PC-3 (cell line): ENCODE data around the gene LRP10. TPM values are rescaled to one million over a fixed set of nuclear protein-coding genes. Genes with fewer than 3 reads are reported as not detected.

Experiments
- ATAC-seq: fragments of 200-7000 bp; cut with Tn5 transposase; 2 replicates; pipeline ENCODE4 v1.9.1; 2020; ENCODE audit warnings: mild to moderate bottlenecking, moderate library complexity
- BruUV-seq: library from RNA; stranded (reverse); fragments of 400-500 nt; replicated peaks from 2 replicates; lab custom pipeline; 2021; lab: Mats Ljungman, UMichigan
- CTCF ChIA-PET: fragments of 300-600 bp; sonication (Branson Sonifier 250); formaldehyde crosslinking; loops from one replicate; lab custom pipeline; 2022; ENCODE audit warnings: antibody characterized with exemption; lab: Charles Lee
- POLR2A ChIA-PET: fragments of 300-600 bp; sonication (Branson Sonifier 250); formaldehyde crosslinking; loops from one replicate; lab custom pipeline; 2022; ENCODE audit warnings: antibody characterized with exemption; ENCODE audit not compliant: unreplicated experiment; lab: Charles Lee
- DNase-seq: peaks from one replicate; pipeline ENCODE4 v3.0.0-alpha.2; 2015
- H2AFZ ChIP-seq: fragments of 300-600 bp; sonication (generic); 2 replicates; pipeline ENCODE4 v1.6.0; 2016; ENCODE audit warnings: antibody characterized with exemption, low read length
- H3F3A ChIP-seq: fragments of 300-600 bp; sonication (generic); one replicate; pipeline ENCODE4 v1.6.0; 2017; ENCODE audit warnings: antibody characterized with exemption, low read length, control low read depth, mild to moderate bottlenecking; ENCODE audit not compliant: unreplicated experiment
- H3K27ac ChIP-seq: fragments of 300-600 bp; sonication (generic); 2 replicates; pipeline ENCODE4 v1.5.1; 2016; ENCODE audit warnings: mild to moderate bottlenecking, low read length
- H3K27me3 ChIP-seq: fragments of 300-600 bp; sonication (generic); 2 replicates; pipeline ENCODE4 v1.6.1; 2016; ENCODE audit warnings: low read length, mixed read lengths
- H3K36me3 ChIP-seq: fragments of 300-600 bp; sonication (generic); 2 replicates; pipeline ENCODE4 v1.6.1; 2016; ENCODE audit warnings: low read depth, mixed run types, low read length, mixed read lengths
- H3K4me1 ChIP-seq: fragments of 300-600 bp; sonication (generic); 2 replicates; pipeline ENCODE4 v1.5.1; 2016; ENCODE audit warnings: low read length; ENCODE audit not compliant: insufficient read depth
- H3K4me2 ChIP-seq: fragments of 300-600 bp; sonication (generic); 2 replicates; pipeline ENCODE4 v1.6.0; 2016; ENCODE audit warnings: low read length
- H3K4me3 ChIP-seq: fragments of 300-600 bp; sonication (generic); 2 replicates; pipeline ENCODE4 v1.5.1; 2016; ENCODE audit warnings: mild to moderate bottlenecking, low read length, mixed read lengths
- H3K79me2 ChIP-seq: fragments of 300-600 bp; sonication (generic); 2 replicates; pipeline ENCODE4 v1.6.1; 2017; ENCODE audit warnings: low read length, mixed read lengths
- H3K9ac ChIP-seq: fragments of 300-600 bp; sonication (generic); 2 replicates; pipeline ENCODE4 v1.6.0; 2016; ENCODE audit warnings: mild to moderate bottlenecking, low read length
- H3K9me2 ChIP-seq: fragments of 300-600 bp; sonication (generic); replicated peaks from 2 replicates; pipeline ENCODE4 v1.6.1; 2016; ENCODE audit warnings: mixed run types, low read length, mixed read lengths
- H3K9me3 ChIP-seq: fragments of 300-600 bp; sonication (generic); 2 replicates; pipeline ENCODE4 v1.6.1; 2016; ENCODE audit warnings: low read length, mixed read lengths
- H4K20me1 ChIP-seq: fragments of 300-600 bp; sonication (generic); 2 replicates; pipeline ENCODE4 v1.6.1; 2016; ENCODE audit warnings: low read length, mixed read lengths
- CTCF ChIP-seq: fragments of 300-600 bp; sonication (generic); conservative IDR thresholded peaks from 2 replicates; pipeline ENCODE4 v1.5.1; 2017; ENCODE audit warnings: antibody characterized with exemption, low read depth, mild to moderate bottlenecking, low read length
- EZH2 ChIP-seq: fragments of 300-600 bp; sonication (generic); IDR thresholded peaks from one replicate; pipeline ENCODE4 v1.6.1; 2017; ENCODE audit warnings: antibody characterized with exemption, mild to moderate bottlenecking, low read length; ENCODE audit not compliant: unreplicated experiment
- EZH2phosphoT487 ChIP-seq: fragments of 300-600 bp; sonication (generic); IDR thresholded peaks from 2 replicates; pipeline ENCODE4 v1.6.1; 2018; ENCODE audit warnings: mild to moderate bottlenecking, antibody characterized with exemption, low read length, borderline replicate concordance
- intact Hi-C: fragments of 100-400 bp; cut with micrococcal nuclease; formaldehyde crosslinking; loops from 2 replicates; pipeline ENCODE4 v1.9.0; 2023
- total RNA-seq: library from RNA; depleted of rRNA; stranded (reverse); fragments of >200 nt; gene quantifications from 2 replicates; pipeline ENCODE4 v1.2.3, GENCODE V29; 2014

Gene LRP10
- total RNA-seq, 1 experiment from 2014 or later, result 46.5 TPM

GRCh38 chr14:22839159-22839779 is 32.3 kb upstream of the LRP10 start:
- no peak overlapping the region for H2AFZ ChIP-seq
- H3K27ac ChIP-seq, result no peak overlapping the region
- peaks cover 19% of the 10 kb centered on the region; the same call in 1 of the 2 replicates for H3K36me3 ChIP-seq
- ATAC-seq (no peak), DNase-seq (no peak)
- H3K4me3 ChIP-seq, result no peak overlapping the region
- H3F3A ChIP-seq, result peaks cover 6% of the 10 kb centered on the region
- intact Hi-C loops, result no loop called here
- no peak overlapping the region for H3K9ac ChIP-seq
- H3K79me2 ChIP-seq, result peaks cover 43% of the 10 kb centered on the region
- POLR2A ChIA-PET, result no interaction called here
- H4K20me1 ChIP-seq, result no peaks in the 10 kb centered on the region
- H3K9me2 ChIP-seq, result no peaks in the 10 kb centered on the region
- peak overlapping the region; percentile 90 for H3K4me2 ChIP-seq
- H3K9me3 ChIP-seq, result no peaks in the 10 kb centered on the region
- CTCF ChIA-PET, result no interaction called here
- no peak for TF ChIP-seq EZH2
- no peak for TF ChIP-seq EZH2phosphoT487
- no peaks in the 10 kb centered on the region for H3K27me3 ChIP-seq
- BruUV-seq, result no TSS peak
- peaks cover 22% of the 10 kb centered on the region; the same call in 1 of the 2 replicates for H3K4me1 ChIP-seq

GRCh38 chr14:22841311-22841710 is 30.2 kb upstream of the LRP10 start:
- POLR2A ChIA-PET, result no interaction called here
- no TSS peak for BruUV-seq

GRCh38 chr14:22841769-22842168 is 29.8 kb upstream of the LRP10 start:
- Histone ChIP-seq H3F3A (no peaks in the 10 kb centered on the region), H3K36me3 (peaks cover 24% of the 10 kb centered on the region), H4K20me1 (no peaks in the 10 kb centered on the region), H3K27ac (no peak overlapping the region), H3K9me2 (no peaks in the 10 kb centered on the region), H3K4me2 (no peak overlapping the region), H3K79me2 (peaks cover 35% of the 10 kb centered on the region), H3K4me3 (no peak overlapping the region), H2AFZ (no peak overlapping the region), H3K9me3 (no peaks in the 10 kb centered on the region), H3K4me1 (peaks cover 17% of the 10 kb centered on the region; the same call in 1 of the 2 replicates), H3K9ac (no peak overlapping the region), H3K27me3 (no peaks in the 10 kb centered on the region)
- ATAC-seq, result no peak
- ChIA-PET CTCF (no interaction called here), POLR2A (no interaction called here)
- BruUV-seq, result no TSS peak
- no peak for DNase-seq
- no peak for TF ChIP-seq EZH2phosphoT487
- no peak for TF ChIP-seq CTCF
- no peak for TF ChIP-seq EZH2
- intact Hi-C loops, result no loop called here

More at GRCh38 chr14:22841311-22841710, 30.2 kb upstream of the LRP10 start:
- H3K9me2 ChIP-seq, result no peaks in the 10 kb centered on the region
- no peaks in the 10 kb centered on the region for H4K20me1 ChIP-seq
- H3K9me3 ChIP-seq, result no peaks in the 10 kb centered on the region
- no peaks in the 10 kb centered on the region for H3K27me3 ChIP-seq
- TF ChIP-seq CTCF (no peak), EZH2phosphoT487 (no peak), EZH2 (no peak)
- peaks cover 40% of the 10 kb centered on the region for H3K79me2 ChIP-seq
- no peak overlapping the region for H3K9ac ChIP-seq
- peaks cover 24% of the 10 kb centered on the region for H3K36me3 ChIP-seq
- H3K4me2 ChIP-seq, result no peak overlapping the region
- H3K4me1 ChIP-seq, result peaks cover 17% of the 10 kb centered on the region; the same call in 1 of the 2 replicates
- no peak for DNase-seq
- no peak overlapping the region for H3K4me3 ChIP-seq
- ATAC-seq, result no peak
- no peaks in the 10 kb centered on the region for H3F3A ChIP-seq
- CTCF ChIA-PET, result no interaction called here
- intact Hi-C loops, result no loop called here
- H3K27ac ChIP-seq, result no peak overlapping the region
- no peak overlapping the region for H2AFZ ChIP-seq
